ENCODE data around the gene MYOC. TPM values are rescaled to one million over a fixed set of nuclear protein-coding genes. Genes with fewer than 3 reads are reported as not detected.

MYOC gene
- polyA plus RNA-seq, 1 of the 3 experiments (the other 2 are of a cell fraction): not detected

DNA sequence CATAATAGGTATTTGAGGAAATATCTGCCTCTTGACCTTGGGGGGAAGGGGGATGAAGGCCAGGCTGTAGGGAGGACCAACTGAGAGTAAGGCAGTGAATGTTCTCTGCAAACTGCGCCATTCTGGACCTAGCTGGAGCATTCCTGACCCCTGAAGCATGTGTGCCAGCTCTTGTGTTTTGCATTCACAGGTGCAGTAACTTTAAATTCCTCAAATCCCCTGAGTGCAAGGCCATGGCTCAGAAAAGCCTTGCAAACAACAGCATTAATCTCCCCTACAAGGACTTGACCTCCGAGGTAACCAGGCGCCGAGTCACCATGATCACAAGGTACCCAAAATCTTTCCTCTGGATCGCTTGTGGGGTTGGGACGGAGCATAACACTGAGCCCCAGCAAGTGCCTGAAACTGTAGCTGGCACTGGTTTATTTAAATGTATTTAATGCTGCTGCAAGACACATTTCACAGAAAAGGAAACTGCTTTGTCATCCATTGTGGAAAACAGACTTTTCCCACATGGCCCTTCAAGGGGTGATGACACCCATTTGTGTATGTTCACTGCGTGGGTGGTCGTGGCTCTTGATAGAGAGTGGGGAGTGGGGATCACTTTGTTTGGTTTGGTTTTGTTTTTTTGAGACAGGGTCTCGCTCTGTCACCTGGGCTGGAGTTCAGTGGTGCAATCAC lies 28.7 kb downstream of the MYOC start:
- CTCF ChIA-PET: interaction anchor here (0.8 to 2.5 kb wide), 3 partner anchors 13 to 92 kb away, joined by 3 to 16 read pairs (median 4); no protein-coding TSS in a partner anchor
- POLR2A ChIA-PET: no interaction called here
- Histone ChIP-seq H3K9me2 (no peaks in the 10 kb centered on the region), H3K4me1 (ENCODE audit: control insufficient read depth in 1 of 2, insufficient read depth in 2 of 2, low read depth in 1 of 2, low read length in 1 of 2) (no peaks in the 10 kb centered on the region), H2AFZ (ENCODE audit: low read depth) (no peak overlapping the region), H3K27me3 (ENCODE audit: insufficient read depth) (no peaks in the 10 kb centered on the region; the same call in 1 of the 2 replicates), H3K79me2 (ENCODE audit: insufficient read depth) (no peaks in the 10 kb centered on the region), H3F3A (replicated peaks; ENCODE audit: insufficient read depth) (peaks cover 3% of the 10 kb centered on the region), H4K20me1 (ENCODE audit: insufficient read depth) (no peaks in the 10 kb centered on the region), H3K9me3 (no peaks in the 10 kb centered on the region), H3K27ac (ENCODE audit: low read depth in 2 of 2, low read length in 1 of 2) (no peak overlapping the region), H3K36me3 (replicated peaks in 1 of 2; ENCODE audit: control insufficient read depth in 1 of 2, insufficient read depth in 2 of 2, low read length in 1 of 2) (no peaks in the 10 kb centered on the region), H3K9ac (no peak overlapping the region), H3K4me3 (ENCODE audit: low read depth in 2 of 2, low read length in 1 of 2) (no peak overlapping the region), H3K4me2 (no peak overlapping the region)
- no peak for TF ChIP-seq CHD2 (IDR thresholded peaks at IDR 0.05; ENCODE audit: low read length, partially characterized antibody)
- 63% methylated on average over 9 of the region's 9 CpGs for WGBS (ENCODE audit: low lambda C conversion rate)
- no peak for DNase-seq

DNA sequence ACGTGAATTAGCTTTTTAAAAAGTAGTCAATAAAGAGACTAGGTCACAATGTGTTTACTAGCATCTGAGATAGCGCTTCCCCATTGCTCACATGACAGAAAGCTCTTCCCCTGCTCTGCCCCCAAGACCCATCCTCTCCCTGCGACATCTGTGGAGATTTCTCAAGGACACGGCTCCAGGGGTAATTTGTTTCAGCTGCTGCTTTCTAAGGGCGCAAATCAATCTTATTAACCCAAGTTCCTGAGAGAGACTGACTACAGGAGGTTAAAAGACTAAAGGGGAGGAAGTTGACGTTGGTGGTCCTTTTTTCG lies 30.4 kb downstream of the MYOC start, which contains the start of gene MYOCOS:
MYOCOS (plus strand) TSS at position 92 of the 311 bp plus-strand sequence. CDS start 1,641 bp downstream, outside the sequence.
- ChIA-PET POLR2A (no interaction called here), CTCF (interaction anchor here (5.5 kb wide), 1 partner anchor 23 kb away, joined by 25 read pairs; no protein-coding TSS in a partner anchor)
- H3K9me2 ChIP-seq: no peaks in the 10 kb centered on the region
- H3K36me3 ChIP-seq (replicated peaks in 1 of 2; ENCODE audit: control insufficient read depth in 1 of 2, insufficient read depth in 2 of 2, low read length in 1 of 2): no peaks in the 10 kb centered on the region
- H2AFZ ChIP-seq (ENCODE audit: low read depth): no peak within 1 kb of the TSS
- H4K20me1 ChIP-seq (ENCODE audit: insufficient read depth): no peaks in the 10 kb centered on the region
- no peak within 1 kb of the TSS for H3K9ac ChIP-seq
- TF ChIP-seq, protein P1, sequence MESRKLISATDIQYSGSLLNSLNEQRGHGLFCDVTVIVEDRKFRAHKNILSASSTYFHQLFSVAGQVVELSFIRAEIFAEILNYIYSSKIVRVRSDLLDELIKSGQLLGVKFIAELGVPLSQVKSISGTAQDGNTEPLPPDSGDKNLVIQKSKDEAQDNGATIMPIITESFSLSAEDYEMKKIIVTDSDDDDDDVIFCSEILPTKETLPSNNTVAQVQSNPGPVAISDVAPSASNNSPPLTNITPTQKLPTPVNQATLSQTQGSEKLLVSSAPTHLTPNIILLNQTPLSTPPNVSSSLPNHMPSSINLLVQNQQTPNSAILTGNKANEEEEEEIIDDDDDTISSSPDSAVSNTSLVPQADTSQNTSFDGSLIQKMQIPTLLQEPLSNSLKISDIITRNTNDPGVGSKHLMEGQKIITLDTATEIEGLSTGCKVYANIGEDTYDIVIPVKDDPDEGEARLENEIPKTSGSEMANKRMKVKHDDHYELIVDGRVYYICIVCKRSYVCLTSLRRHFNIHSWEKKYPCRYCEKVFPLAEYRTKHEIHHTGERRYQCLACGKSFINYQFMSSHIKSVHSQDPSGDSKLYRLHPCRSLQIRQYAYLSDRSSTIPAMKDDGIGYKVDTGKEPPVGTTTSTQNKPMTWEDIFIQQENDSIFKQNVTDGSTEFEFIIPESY (IDR thresholded peaks at IDR 0.05; ENCODE audit: borderline replicate concordance, low read depth): no peak
- TF ChIP-seq, protein P2, sequence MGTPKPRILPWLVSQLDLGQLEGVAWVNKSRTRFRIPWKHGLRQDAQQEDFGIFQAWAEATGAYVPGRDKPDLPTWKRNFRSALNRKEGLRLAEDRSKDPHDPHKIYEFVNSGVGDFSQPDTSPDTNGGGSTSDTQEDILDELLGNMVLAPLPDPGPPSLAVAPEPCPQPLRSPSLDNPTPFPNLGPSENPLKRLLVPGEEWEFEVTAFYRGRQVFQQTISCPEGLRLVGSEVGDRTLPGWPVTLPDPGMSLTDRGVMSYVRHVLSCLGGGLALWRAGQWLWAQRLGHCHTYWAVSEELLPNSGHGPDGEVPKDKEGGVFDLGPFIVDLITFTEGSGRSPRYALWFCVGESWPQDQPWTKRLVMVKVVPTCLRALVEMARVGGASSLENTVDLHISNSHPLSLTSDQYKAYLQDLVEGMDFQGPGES (IDR thresholded peaks at IDR 0.05; ENCODE audit: low read depth, low read length): no peak
- TF ChIP-seq EZH2phosphoT487 (IDR thresholded peaks at IDR 0.05; ENCODE audit: borderline replicate concordance, low read depth) (no peak), CHD2 (IDR thresholded peaks at IDR 0.05; ENCODE audit: low read length, partially characterized antibody) (no peak), ELF1 (IDR thresholded peaks at IDR 0.05) (no peak), EP300 (IDR thresholded peaks at IDR 0.05; ENCODE audit: borderline replicate concordance in 1 of 2, low read depth in 1 of 2, low read length in 1 of 2) (no peak), RAD21 (IDR thresholded peaks at IDR 0.05; ENCODE audit: low read length) (no peak), FOXM1 (IDR thresholded peaks at IDR 0.05; ENCODE audit: low read depth) (no peak), NFIC (IDR thresholded peaks at IDR 0.05; ENCODE audit: borderline replicate concordance) (no peak), JUND (IDR thresholded peaks at IDR 0.05) (no peak), TEAD4 (IDR thresholded peaks at IDR 0.05; ENCODE audit: borderline replicate concordance, insufficient read depth) (no peak)
- TF ChIP-seq, protein P3, sequence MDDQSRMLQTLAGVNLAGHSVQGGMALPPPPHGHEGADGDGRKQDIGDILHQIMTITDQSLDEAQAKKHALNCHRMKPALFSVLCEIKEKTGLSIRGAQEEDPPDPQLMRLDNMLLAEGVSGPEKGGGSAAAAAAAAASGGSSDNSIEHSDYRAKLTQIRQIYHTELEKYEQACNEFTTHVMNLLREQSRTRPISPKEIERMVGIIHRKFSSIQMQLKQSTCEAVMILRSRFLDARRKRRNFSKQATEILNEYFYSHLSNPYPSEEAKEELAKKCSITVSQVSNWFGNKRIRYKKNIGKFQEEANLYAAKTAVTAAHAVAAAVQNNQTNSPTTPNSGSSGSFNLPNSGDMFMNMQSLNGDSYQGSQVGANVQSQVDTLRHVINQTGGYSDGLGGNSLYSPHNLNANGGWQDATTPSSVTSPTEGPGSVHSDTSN (IDR thresholded peaks at IDR 0.05): no peak
- TF ChIP-seq, protein P4, sequence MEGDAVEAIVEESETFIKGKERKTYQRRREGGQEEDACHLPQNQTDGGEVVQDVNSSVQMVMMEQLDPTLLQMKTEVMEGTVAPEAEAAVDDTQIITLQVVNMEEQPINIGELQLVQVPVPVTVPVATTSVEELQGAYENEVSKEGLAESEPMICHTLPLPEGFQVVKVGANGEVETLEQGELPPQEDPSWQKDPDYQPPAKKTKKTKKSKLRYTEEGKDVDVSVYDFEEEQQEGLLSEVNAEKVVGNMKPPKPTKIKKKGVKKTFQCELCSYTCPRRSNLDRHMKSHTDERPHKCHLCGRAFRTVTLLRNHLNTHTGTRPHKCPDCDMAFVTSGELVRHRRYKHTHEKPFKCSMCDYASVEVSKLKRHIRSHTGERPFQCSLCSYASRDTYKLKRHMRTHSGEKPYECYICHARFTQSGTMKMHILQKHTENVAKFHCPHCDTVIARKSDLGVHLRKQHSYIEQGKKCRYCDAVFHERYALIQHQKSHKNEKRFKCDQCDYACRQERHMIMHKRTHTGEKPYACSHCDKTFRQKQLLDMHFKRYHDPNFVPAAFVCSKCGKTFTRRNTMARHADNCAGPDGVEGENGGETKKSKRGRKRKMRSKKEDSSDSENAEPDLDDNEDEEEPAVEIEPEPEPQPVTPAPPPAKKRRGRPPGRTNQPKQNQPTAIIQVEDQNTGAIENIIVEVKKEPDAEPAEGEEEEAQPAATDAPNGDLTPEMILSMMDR (IDR thresholded peaks at IDR 0.05): no peak
- WGBS (ENCODE audit: low lambda C conversion rate): 71% methylated on average over 7 of the region's 7 CpGs
- H3K4me3 ChIP-seq (ENCODE audit: low read depth in 2 of 2, low read length in 1 of 2): no peak within 1 kb of the TSS
- H3K4me2 ChIP-seq: no peak within 1 kb of the TSS
- H3K27ac ChIP-seq (ENCODE audit: low read depth in 2 of 2, low read length in 1 of 2): no peak within 1 kb of the TSS
- no peaks in the 10 kb centered on the region; the same call in 1 of the 2 replicates for H3K27me3 ChIP-seq (ENCODE audit: insufficient read depth)
- no peak for DNase-seq
- H3F3A ChIP-seq (replicated peaks; ENCODE audit: insufficient read depth): peaks cover 3% of the 10 kb centered on the region
- H3K4me1 ChIP-seq (ENCODE audit: control insufficient read depth in 1 of 2, insufficient read depth in 2 of 2, low read depth in 1 of 2, low read length in 1 of 2): no peaks in the 10 kb centered on the region
- no peaks in the 10 kb centered on the region for H3K79me2 ChIP-seq (ENCODE audit: insufficient read depth)
- H3K9me3 ChIP-seq: no peaks in the 10 kb centered on the region
